ENCODE measurements around the gene RRP1.

DNA sequence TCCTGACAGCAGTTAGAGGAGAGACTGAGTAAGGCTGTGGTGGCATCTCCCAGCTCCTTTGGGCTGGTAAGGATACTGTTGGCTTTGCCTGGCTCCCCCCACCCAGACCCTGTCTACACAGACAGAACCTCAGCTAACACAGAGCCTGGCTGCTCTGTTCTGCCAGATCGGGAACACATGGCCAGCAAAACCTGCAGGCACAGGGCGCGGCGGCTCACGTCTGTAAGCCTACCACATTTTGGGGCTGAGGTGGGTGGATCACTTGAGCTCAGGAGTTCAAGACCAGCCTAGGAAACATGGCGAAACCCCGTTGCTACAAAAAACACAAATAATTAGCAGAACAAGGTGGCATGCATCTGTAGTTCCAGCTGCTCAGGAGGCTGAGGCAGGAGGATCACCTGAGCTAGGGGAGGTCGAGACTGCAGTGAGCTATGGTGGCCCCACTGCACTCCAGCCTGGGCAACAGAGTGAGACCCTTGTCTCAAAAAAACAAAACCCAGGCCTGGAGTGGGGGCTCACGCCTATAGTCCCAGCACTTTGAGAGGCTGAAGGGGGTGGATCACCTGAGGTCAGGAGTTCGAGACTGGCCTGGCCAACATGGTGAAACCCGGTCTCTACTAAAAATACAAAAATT, 19.9 kb upstream of the RRP1 start:
- TF ChIP-seq, protein P1, sequence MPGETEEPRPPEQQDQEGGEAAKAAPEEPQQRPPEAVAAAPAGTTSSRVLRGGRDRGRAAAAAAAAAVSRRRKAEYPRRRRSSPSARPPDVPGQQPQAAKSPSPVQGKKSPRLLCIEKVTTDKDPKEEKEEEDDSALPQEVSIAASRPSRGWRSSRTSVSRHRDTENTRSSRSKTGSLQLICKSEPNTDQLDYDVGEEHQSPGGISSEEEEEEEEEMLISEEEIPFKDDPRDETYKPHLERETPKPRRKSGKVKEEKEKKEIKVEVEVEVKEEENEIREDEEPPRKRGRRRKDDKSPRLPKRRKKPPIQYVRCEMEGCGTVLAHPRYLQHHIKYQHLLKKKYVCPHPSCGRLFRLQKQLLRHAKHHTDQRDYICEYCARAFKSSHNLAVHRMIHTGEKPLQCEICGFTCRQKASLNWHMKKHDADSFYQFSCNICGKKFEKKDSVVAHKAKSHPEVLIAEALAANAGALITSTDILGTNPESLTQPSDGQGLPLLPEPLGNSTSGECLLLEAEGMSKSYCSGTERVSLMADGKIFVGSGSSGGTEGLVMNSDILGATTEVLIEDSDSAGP (CRISPR knock-in tag; IDR thresholded peaks at IDR 0.05; ENCODE audit: borderline replicate concordance) = no peak
- TF ChIP-seq PAWR (CRISPR knock-in tag; IDR thresholded peaks at IDR 0.05; ENCODE audit: borderline replicate concordance) (no peak), NFE2 (CRISPR knock-in tag; IDR thresholded peaks at IDR 0.05) (no peak), CEBPB (IDR thresholded peaks at IDR 0.05; ENCODE audit: borderline replicate concordance, low read depth, low read length) (no peak), SIN3A (IDR thresholded peaks at IDR 0.05; ENCODE audit: borderline replicate concordance, low read depth, low read length) (no peak), MYNN (CRISPR knock-in tag; IDR thresholded peaks at IDR 0.05; ENCODE audit: low read depth) (no peak), TCF12 (IDR thresholded peaks at IDR 0.05) (no peak), TCF12 (CRISPR knock-in tag; IDR thresholded peaks at IDR 0.05) (no peak), ZNF773 (CRISPR knock-in tag; IDR thresholded peaks at IDR 0.05; ENCODE audit: borderline replicate concordance) (no peak)
- TF ChIP-seq, protein P2, sequence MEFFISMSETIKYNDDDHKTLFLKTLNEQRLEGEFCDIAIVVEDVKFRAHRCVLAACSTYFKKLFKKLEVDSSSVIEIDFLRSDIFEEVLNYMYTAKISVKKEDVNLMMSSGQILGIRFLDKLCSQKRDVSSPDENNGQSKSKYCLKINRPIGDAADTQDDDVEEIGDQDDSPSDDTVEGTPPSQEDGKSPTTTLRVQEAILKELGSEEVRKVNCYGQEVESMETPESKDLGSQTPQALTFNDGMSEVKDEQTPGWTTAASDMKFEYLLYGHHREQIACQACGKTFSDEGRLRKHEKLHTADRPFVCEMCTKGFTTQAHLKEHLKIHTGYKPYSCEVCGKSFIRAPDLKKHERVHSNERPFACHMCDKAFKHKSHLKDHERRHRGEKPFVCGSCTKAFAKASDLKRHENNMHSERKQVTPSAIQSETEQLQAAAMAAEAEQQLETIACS (CRISPR knock-in tag; IDR thresholded peaks at IDR 0.05) = no peak
- TF ChIP-seq, protein P3, sequence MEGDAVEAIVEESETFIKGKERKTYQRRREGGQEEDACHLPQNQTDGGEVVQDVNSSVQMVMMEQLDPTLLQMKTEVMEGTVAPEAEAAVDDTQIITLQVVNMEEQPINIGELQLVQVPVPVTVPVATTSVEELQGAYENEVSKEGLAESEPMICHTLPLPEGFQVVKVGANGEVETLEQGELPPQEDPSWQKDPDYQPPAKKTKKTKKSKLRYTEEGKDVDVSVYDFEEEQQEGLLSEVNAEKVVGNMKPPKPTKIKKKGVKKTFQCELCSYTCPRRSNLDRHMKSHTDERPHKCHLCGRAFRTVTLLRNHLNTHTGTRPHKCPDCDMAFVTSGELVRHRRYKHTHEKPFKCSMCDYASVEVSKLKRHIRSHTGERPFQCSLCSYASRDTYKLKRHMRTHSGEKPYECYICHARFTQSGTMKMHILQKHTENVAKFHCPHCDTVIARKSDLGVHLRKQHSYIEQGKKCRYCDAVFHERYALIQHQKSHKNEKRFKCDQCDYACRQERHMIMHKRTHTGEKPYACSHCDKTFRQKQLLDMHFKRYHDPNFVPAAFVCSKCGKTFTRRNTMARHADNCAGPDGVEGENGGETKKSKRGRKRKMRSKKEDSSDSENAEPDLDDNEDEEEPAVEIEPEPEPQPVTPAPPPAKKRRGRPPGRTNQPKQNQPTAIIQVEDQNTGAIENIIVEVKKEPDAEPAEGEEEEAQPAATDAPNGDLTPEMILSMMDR (CRISPR knock-in tag; IDR thresholded peaks at IDR 0.05) = no peak
